Measurements from ENCODE around the gene LCN12. TPM values are rescaled to one million over a fixed set of nuclear protein-coding genes. Genes with fewer than 3 reads are reported as not detected.

Gene LCN12
- total RNA-seq, 1 donor from 2014 or later: not detected

- DNase-seq (ENCODE audit: low read depth in 2 of 2): no peak
These were observed 5.4 kb downstream of the LCN12 start for GRCh38 chr9:136957461-136957860.

- DNase-seq (ENCODE audit: low read depth in 2 of 2): no peak
These were observed 5.8 kb downstream of the LCN12 start for GRCh38 chr9:136957901-136958300.

GRCh38 chr9:136958473-136958872, 6.4 kb downstream of the LCN12 start:
- no peak for DNase-seq (ENCODE audit: low read depth in 2 of 2)

- no peak for DNase-seq (ENCODE audit: low read depth in 2 of 2)
These were observed 7.1 kb downstream of the LCN12 start for GRCh38 chr9:136958898-136959850.

- no peak for DNase-seq (ENCODE audit: low read depth in 2 of 2)
These were observed 8.3 kb downstream of the LCN12 start for GRCh38 chr9:136960212-136960937.

- DNase-seq (ENCODE audit: low read depth in 2 of 2): no peak
These were observed 8.8 kb downstream of the LCN12 start for GRCh38 chr9:136960938-136961275.

- no peak for DNase-seq (ENCODE audit: low read depth in 2 of 2)
These were observed 9.4 kb downstream of the LCN12 start for GRCh38 chr9:136961279-136962065.

GRCh38 chr9:136962163-136962562, 10.1 kb downstream of the LCN12 start:
- no peak for DNase-seq (ENCODE audit: low read depth in 2 of 2)

- no peak for DNase-seq (ENCODE audit: low read depth in 2 of 2)
These were observed 10.7 kb downstream of the LCN12 start for GRCh38 chr9:136962701-136963248.

GRCh38 chr9:136963341-136963740, 11.3 kb downstream of the LCN12 start:
- no peak for DNase-seq (ENCODE audit: low read depth in 2 of 2)

- DNase-seq (ENCODE audit: low read depth in 2 of 2): no peak
These were observed 11.7 kb downstream of the LCN12 start for GRCh38 chr9:136963751-136964150.

- DNase-seq (ENCODE audit: low read depth in 2 of 2): no peak
These were observed 12.2 kb downstream of the LCN12 start for GRCh38 chr9:136964171-136964689.

- no peak for DNase-seq (ENCODE audit: low read depth in 2 of 2)
These were observed 12.9 kb downstream of the LCN12 start for GRCh38 chr9:136964833-136965422.

- DNase-seq (ENCODE audit: low read depth in 2 of 2): no peak
These were observed 13.9 kb downstream of the LCN12 start for GRCh38 chr9:136965771-136966484.

- DNase-seq (ENCODE audit: low read depth in 2 of 2): no peak
These were observed 16.5 kb downstream of the LCN12 start for GRCh38 chr9:136968333-136969127.

GRCh38 chr9:136969150-136969549, 17.1 kb downstream of the LCN12 start:
- no peak for DNase-seq (ENCODE audit: low read depth in 2 of 2)

- DNase-seq (ENCODE audit: low read depth in 2 of 2): no peak
These were observed 17.7 kb downstream of the LCN12 start for GRCh38 chr9:136969774-136970173.

GRCh38 chr9:136970361-136970760, 18.3 kb downstream of the LCN12 start:
- DNase-seq (ENCODE audit: low read depth in 2 of 2): no peak

GRCh38 chr9:136971746-136972145, 19.7 kb downstream of the LCN12 start:
- DNase-seq (ENCODE audit: low read depth in 2 of 2): no peak

Measured in dermis microvascular lymphatic vessel endothelial cell (primary cell).